ENCODE measurements around the gene CRYBG2.

DNA sequence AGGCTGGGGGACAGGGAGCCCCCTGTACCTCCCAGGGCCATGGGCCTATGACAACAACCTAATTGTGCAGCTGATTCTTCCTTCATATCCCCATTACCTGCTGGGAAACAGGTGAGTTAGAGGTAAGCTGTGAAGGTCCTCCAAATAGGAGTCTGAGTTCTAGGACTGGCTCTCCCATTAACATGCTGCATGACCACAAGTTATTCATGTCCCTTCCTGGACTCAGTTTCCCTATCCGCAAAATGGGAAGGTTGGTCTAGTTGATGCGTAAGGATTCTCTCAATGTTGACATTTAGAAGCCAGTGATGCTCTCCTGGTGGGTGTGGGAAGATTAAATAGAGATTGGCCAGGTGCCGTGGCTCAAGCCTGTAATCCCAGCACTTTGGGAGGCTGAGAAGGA lies 14.6 kb upstream of the CRYBG2 start:
- TF ChIP-seq, protein P1, sequence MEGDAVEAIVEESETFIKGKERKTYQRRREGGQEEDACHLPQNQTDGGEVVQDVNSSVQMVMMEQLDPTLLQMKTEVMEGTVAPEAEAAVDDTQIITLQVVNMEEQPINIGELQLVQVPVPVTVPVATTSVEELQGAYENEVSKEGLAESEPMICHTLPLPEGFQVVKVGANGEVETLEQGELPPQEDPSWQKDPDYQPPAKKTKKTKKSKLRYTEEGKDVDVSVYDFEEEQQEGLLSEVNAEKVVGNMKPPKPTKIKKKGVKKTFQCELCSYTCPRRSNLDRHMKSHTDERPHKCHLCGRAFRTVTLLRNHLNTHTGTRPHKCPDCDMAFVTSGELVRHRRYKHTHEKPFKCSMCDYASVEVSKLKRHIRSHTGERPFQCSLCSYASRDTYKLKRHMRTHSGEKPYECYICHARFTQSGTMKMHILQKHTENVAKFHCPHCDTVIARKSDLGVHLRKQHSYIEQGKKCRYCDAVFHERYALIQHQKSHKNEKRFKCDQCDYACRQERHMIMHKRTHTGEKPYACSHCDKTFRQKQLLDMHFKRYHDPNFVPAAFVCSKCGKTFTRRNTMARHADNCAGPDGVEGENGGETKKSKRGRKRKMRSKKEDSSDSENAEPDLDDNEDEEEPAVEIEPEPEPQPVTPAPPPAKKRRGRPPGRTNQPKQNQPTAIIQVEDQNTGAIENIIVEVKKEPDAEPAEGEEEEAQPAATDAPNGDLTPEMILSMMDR (IDR thresholded peaks at IDR 0.05 in 4 of 5, conservative IDR thresholded peaks at IDR 0.05 in 1 of 5), result no peak
- no peak for TF ChIP-seq POLR2A (IDR thresholded peaks at IDR 0.05)

Data from gastrocnemius medialis (tissue), 4 donors.